ENCODE results near the gene GID4.

GID4 gene

DNA sequence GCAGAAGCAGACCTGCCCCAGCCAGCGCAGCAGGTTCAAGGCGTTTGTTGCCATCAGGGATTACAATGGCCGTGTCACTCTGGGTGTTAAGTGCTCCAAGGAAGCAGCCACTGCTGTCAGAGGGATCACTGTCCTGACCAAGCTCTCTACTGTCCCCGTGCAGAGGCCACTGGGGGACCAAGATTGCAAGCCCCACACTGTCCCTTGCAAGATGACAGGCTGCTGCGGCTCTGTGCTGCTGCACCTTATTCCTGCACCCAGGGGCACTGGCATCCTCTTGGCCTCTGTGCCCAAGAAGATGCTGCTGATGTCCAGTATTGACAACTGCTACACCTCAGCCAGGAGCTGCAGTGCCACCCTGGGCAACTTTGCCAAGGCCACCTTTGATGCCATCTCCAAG, 27.9 kb upstream of the GID4 start:
- Histone ChIP-seq H3K4me2 (ENCODE audit: insufficient read depth, low read length) (no peak overlapping the region), H3K9ac (ENCODE audit: low read depth, low read length) (no peak overlapping the region), H3K36me3 (ENCODE audit: insufficient read depth, low read length) (peaks cover 45% of the 10 kb centered on the region), H3K79me2 (ENCODE audit: insufficient read depth, low read length) (no peaks in the 10 kb centered on the region), H2AFZ (ENCODE audit: low read depth, low read length) (no peak overlapping the region), H3K4me3 (ENCODE audit: low read depth in 1 of 2, low read length in 2 of 2) (no peak overlapping the region), H4K20me1 (ENCODE audit: insufficient read depth, low read length) (0 out of 2 replicates have a peak, but pooled peaks cover 3% of the 10 kb centered on the region), H3K4me1 (ENCODE audit: insufficient read depth, low read length) (no peaks in the 10 kb centered on the region), H3K9me3 (ENCODE audit: insufficient read depth, low read length, severe bottlenecking) (no peaks in the 10 kb centered on the region), H3K27me3 (ENCODE audit: insufficient read depth, low read length, poor library complexity) (no peaks in the 10 kb centered on the region), H3K27ac (ENCODE audit: low read length) (no peak overlapping the region)
- TF ChIP-seq, protein P1, sequence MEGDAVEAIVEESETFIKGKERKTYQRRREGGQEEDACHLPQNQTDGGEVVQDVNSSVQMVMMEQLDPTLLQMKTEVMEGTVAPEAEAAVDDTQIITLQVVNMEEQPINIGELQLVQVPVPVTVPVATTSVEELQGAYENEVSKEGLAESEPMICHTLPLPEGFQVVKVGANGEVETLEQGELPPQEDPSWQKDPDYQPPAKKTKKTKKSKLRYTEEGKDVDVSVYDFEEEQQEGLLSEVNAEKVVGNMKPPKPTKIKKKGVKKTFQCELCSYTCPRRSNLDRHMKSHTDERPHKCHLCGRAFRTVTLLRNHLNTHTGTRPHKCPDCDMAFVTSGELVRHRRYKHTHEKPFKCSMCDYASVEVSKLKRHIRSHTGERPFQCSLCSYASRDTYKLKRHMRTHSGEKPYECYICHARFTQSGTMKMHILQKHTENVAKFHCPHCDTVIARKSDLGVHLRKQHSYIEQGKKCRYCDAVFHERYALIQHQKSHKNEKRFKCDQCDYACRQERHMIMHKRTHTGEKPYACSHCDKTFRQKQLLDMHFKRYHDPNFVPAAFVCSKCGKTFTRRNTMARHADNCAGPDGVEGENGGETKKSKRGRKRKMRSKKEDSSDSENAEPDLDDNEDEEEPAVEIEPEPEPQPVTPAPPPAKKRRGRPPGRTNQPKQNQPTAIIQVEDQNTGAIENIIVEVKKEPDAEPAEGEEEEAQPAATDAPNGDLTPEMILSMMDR (IDR thresholded peaks at IDR 0.05; ENCODE audit: borderline replicate concordance, extremely low read depth, low read length, poor library complexity, severe bottlenecking) = no peak
- TF ChIP-seq EZH2 (IDR thresholded peaks at IDR 0.05; ENCODE audit: borderline replicate concordance, low read depth, low read length, severe bottlenecking) = no peak
- DNase-seq (no peak), ATAC-seq (ENCODE audit: insufficient read depth, low read depth) (no peak)

DNA sequence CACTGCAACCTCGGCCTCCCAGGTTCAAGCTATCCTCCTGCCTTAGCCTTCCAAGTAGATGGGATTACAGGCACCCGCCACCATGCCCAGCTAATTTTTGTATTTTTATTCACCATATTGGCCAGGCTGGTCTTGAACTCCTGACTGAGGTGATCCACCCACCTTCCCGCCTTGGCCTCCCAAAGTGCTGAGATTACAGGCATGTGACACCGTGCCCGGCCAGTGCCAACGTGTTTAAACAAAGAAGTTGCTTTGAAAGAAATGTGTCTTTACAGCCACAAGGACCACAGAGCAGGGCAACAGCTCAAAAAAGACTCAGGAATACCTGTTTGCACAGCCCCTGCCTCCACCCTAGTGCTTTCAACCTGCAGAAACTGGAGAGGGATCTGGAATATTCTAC, 25.2 kb upstream of the GID4 start:
- no peaks in the 10 kb centered on the region for H3K79me2 ChIP-seq (ENCODE audit: insufficient read depth, low read length)
- ATAC-seq (ENCODE audit: insufficient read depth, low read depth) (no peak), DNase-seq (no peak)
- no peaks in the 10 kb centered on the region for H4K20me1 ChIP-seq (ENCODE audit: insufficient read depth, low read length)
- H3K4me3 ChIP-seq (ENCODE audit: low read depth in 1 of 2, low read length in 2 of 2) = no peak overlapping the region
- no peaks in the 10 kb centered on the region for H3K9me3 ChIP-seq (ENCODE audit: insufficient read depth, low read length, severe bottlenecking)
- no peaks in the 10 kb centered on the region for H3K4me1 ChIP-seq (ENCODE audit: insufficient read depth, low read length)
- no peaks in the 10 kb centered on the region for H3K27me3 ChIP-seq (ENCODE audit: insufficient read depth, low read length, poor library complexity)
- no peak overlapping the region for H3K9ac ChIP-seq (ENCODE audit: low read depth, low read length)
- H3K36me3 ChIP-seq (ENCODE audit: insufficient read depth, low read length) = peaks cover 41% of the 10 kb centered on the region
- no peak for TF ChIP-seq EZH2 (IDR thresholded peaks at IDR 0.05; ENCODE audit: borderline replicate concordance, low read depth, low read length, severe bottlenecking)
- TF ChIP-seq, protein P1 (IDR thresholded peaks at IDR 0.05; ENCODE audit: borderline replicate concordance, extremely low read depth, low read length, poor library complexity, severe bottlenecking) = no peak
- no peak overlapping the region for H3K27ac ChIP-seq (ENCODE audit: low read length)
- H3K4me2 ChIP-seq (ENCODE audit: insufficient read depth, low read length) = no peak overlapping the region
- H2AFZ ChIP-seq (ENCODE audit: low read depth, low read length) = no peak overlapping the region

GRCh38 chr17:18015593-18015992, 23.6 kb upstream of the GID4 start:
- no peak for ATAC-seq (ENCODE audit: insufficient read depth, low read depth)
- Histone ChIP-seq H3K27ac (ENCODE audit: low read length) (no peak overlapping the region), H3K9ac (ENCODE audit: low read depth, low read length) (no peak overlapping the region), H3K4me1 (ENCODE audit: insufficient read depth, low read length) (no peaks in the 10 kb centered on the region), H3K9me3 (ENCODE audit: insufficient read depth, low read length, severe bottlenecking) (no peaks in the 10 kb centered on the region), H3K4me2 (ENCODE audit: insufficient read depth, low read length) (no peak overlapping the region), H3K36me3 (ENCODE audit: insufficient read depth, low read length) (peaks cover 41% of the 10 kb centered on the region), H3K79me2 (ENCODE audit: insufficient read depth, low read length) (no peaks in the 10 kb centered on the region), H2AFZ (ENCODE audit: low read depth, low read length) (no peak overlapping the region), H4K20me1 (ENCODE audit: insufficient read depth, low read length) (no peaks in the 10 kb centered on the region), H3K4me3 (ENCODE audit: low read depth in 1 of 2, low read length in 2 of 2) (no peak overlapping the region), H3K27me3 (ENCODE audit: insufficient read depth, low read length, poor library complexity) (no peaks in the 10 kb centered on the region)
- no peak for DNase-seq
- TF ChIP-seq, protein P1 (IDR thresholded peaks at IDR 0.05; ENCODE audit: borderline replicate concordance, extremely low read depth, low read length, poor library complexity, severe bottlenecking) = no peak
- no peak for TF ChIP-seq EZH2 (IDR thresholded peaks at IDR 0.05; ENCODE audit: borderline replicate concordance, low read depth, low read length, severe bottlenecking)

- TF ChIP-seq EZH2 (IDR thresholded peaks at IDR 0.05; ENCODE audit: borderline replicate concordance, low read depth, low read length, severe bottlenecking) = no peak
- TF ChIP-seq, protein P1 (IDR thresholded peaks at IDR 0.05; ENCODE audit: borderline replicate concordance, extremely low read depth, low read length, poor library complexity, severe bottlenecking) = no peak
- Histone ChIP-seq H3K9ac (ENCODE audit: low read depth, low read length) (no peak overlapping the region), H3K4me2 (ENCODE audit: insufficient read depth, low read length) (no peak overlapping the region), H3K9me3 (ENCODE audit: insufficient read depth, low read length, severe bottlenecking) (no peaks in the 10 kb centered on the region), H3K4me1 (ENCODE audit: insufficient read depth, low read length) (no peaks in the 10 kb centered on the region), H4K20me1 (ENCODE audit: insufficient read depth, low read length) (no peaks in the 10 kb centered on the region), H2AFZ (ENCODE audit: low read depth, low read length) (no peak overlapping the region), H3K27me3 (ENCODE audit: insufficient read depth, low read length, poor library complexity) (no peaks in the 10 kb centered on the region), H3K79me2 (ENCODE audit: insufficient read depth, low read length) (no peaks in the 10 kb centered on the region), H3K4me3 (ENCODE audit: low read depth in 1 of 2, low read length in 2 of 2) (no peak overlapping the region), H3K36me3 (ENCODE audit: insufficient read depth, low read length) (peaks cover 45% of the 10 kb centered on the region), H3K27ac (ENCODE audit: low read length) (no peak overlapping the region)
- ATAC-seq (ENCODE audit: insufficient read depth, low read depth) (no peak), DNase-seq (no peak)
These were observed 22.8 kb upstream of the GID4 start for GRCh38 chr17:18016426-18016825.

All from DND-41 (cell line).